IPS DF 19.7 (cell line): Measurements from ENCODE around the gene SPATA3.
A peak's percentile ranks its signal among the peaks of the same experiment; 100 is the strongest.

Source experiments
- DNase-seq: peaks from one replicate; pipeline ENCODE4 v3.0.0-alpha.2; 2013; ENCODE audit warnings: low read depth, low spot score

Gene SPATA3

GRCh38 chr2:231049286-231050017 lies 53.5 kb downstream of the SPATA3 start:
- DNase-seq = no peak

GRCh38 chr2:231050018-231050901 lies 54.3 kb downstream of the SPATA3 start:
- DNase-seq = no peak

GRCh38 chr2:231051116-231051515 lies 55.2 kb downstream of the SPATA3 start:
- DNase-seq = no peak

GRCh38 chr2:231052494-231053451 lies 56.9 kb downstream of the SPATA3 start:
- DNase-seq = peak; percentile 60

GRCh38 chr2:231053846-231054245 lies 57.9 kb downstream of the SPATA3 start:
- DNase-seq = no peak

- peak; percentile 75 for DNase-seq
These were observed 60.8 kb downstream of the SPATA3 start, which contains the start of gene PSMD1 for GRCh38 chr2:231056453-231057416. Gene PSMD1 (plus strand): TSS chr2:231056867. CDS start chr2:231057026, 159 bp downstream.

- no peak for DNase-seq
These were observed 61.7 kb downstream of the SPATA3 start for GRCh38 chr2:231057590-231057989.
